K562 (cell line): ENCODE measurements around the gene PITX1.

Experiments
- ARNT ChIP-seq, 2 experiments: fragments of 450-650 bp; IDR thresholded peaks; 2 replicates each; pipeline ENCODE4 v1.6.1; 2016; ENCODE audit warnings: mild to moderate bottlenecking in 1 of 2
- E2F6 ChIP-seq, 2 experiments: IDR thresholded peaks; 2 replicates each; pipeline ENCODE4 v1.6.1; 2011; ENCODE audit warnings: borderline replicate concordance in 1 of 2, control low read depth in 1 of 2, low read depth in 1 of 2, low read length in 1 of 2, mild to moderate bottlenecking in 1 of 2, mixed read lengths in 1 of 2, moderate library complexity in 1 of 2; ENCODE audit not compliant: insufficient read depth in 1 of 2, insufficient read length in 1 of 2, poor library complexity in 1 of 2, severe bottlenecking in 1 of 2; ENCODE audit errors: extremely low read depth in 1 of 2
- HINFP ChIP-seq: fragments of 450-650 bp; conservative IDR thresholded peaks from 2 replicates; pipeline ENCODE4 v1.6.1; 2016; ENCODE audit warnings: missing genetic modification characterization, low read depth, mild to moderate bottlenecking, control low read depth, missing compliant biosample characterization
- MAFF ChIP-seq: IDR thresholded peaks from 2 replicates; pipeline ENCODE4 v1.6.1; 2012; ENCODE audit warnings: low read length, improper control_type of control experiment
- POLR2A ChIP-seq: fragments of 450-650 bp; conservative IDR thresholded peaks from 2 replicates; pipeline ENCODE4 v1.6.1; 2016
- RBM15 ChIP-seq: fragments of 200-400 bp; formaldehyde crosslinking; IDR thresholded peaks from 2 replicates; pipeline ENCODE4 v1.6.1; 2018; ENCODE audit warnings: mild to moderate bottlenecking, low read length, moderate library complexity; ENCODE audit not compliant: insufficient read depth
- SNRNP70 ChIP-seq: fragments of 200-400 bp; formaldehyde crosslinking; optimal IDR thresholded peaks from 2 replicates; pipeline ENCODE3; 2017; ENCODE audit warnings: low read depth, low read length
- ZBTB7A ChIP-seq: IDR thresholded peaks from 2 replicates; pipeline ENCODE4 v1.6.1; 2011; ENCODE audit warnings: low read depth, mild to moderate bottlenecking, low read length, moderate library complexity, borderline replicate concordance; ENCODE audit not compliant: control insufficient read depth
- ZNF408 ChIP-seq: fragments of 250-450 bp; sonication (Bioruptor Pico); IDR thresholded peaks from 2 replicates; pipeline ENCODE4 v1.4.0; 2020; ENCODE audit warnings: low read depth, mild to moderate bottlenecking, moderate library complexity
- TF ChIP-seq, protein P1 (sequence below), 3 experiments: IDR thresholded peaks in 2 of 3; conservative IDR thresholded peaks in 1 of 3; 2 replicates each; pipeline ENCODE4 v1.5.1; 2011 to 2012; ENCODE audit warnings: low read length in 3 of 3, mild to moderate bottlenecking in 3 of 3, control low read depth in 2 of 3, improper control_type of control experiment in 1 of 3, inconsistent platforms in 1 of 3, low read depth in 1 of 3, mixed read lengths in 1 of 3, moderate library complexity in 1 of 3; ENCODE audit not compliant: insufficient read depth in 2 of 3
- TF ChIP-seq, protein P2 (sequence below), 2 experiments: fragments of 450-650 bp in 1 of 2; sonication (generic) in 1 of 2; formaldehyde crosslinking; conservative IDR thresholded peaks; 2 replicates each; pipeline versions ENCODE4 v1.4.0 to v1.8.1; 2020 to 2022; ENCODE audit warnings: mild to moderate bottlenecking in 1 of 2, missing genetic modification reagents in 1 of 2
- TF ChIP-seq, protein P3 (sequence below), 2 experiments: fragments of 450-650 bp; formaldehyde crosslinking in 1 of 2; IDR thresholded peaks; 2 replicates each; pipeline versions ENCODE4 v1.4.0 to v1.6.1; 2014 to 2020; ENCODE audit warnings: mild to moderate bottlenecking in 2 of 2, borderline replicate concordance in 1 of 2, low read depth in 1 of 2
- TF ChIP-seq, protein P4 (sequence below): sonication (generic); formaldehyde crosslinking; IDR thresholded peaks from 2 replicates; pipeline ENCODE4 v1.8.1; 2023; ENCODE audit warnings: mild to moderate bottlenecking, missing genetic modification reagents
- TF ChIP-seq, protein P5 (sequence below): sonication (generic); formaldehyde crosslinking; IDR thresholded peaks from 2 replicates; pipeline ENCODE4 v1.8.1; 2023; ENCODE audit warnings: mild to moderate bottlenecking, missing genetic modification reagents

- TF ChIP-seq RBM15 (no peak), E2F6 (IDR thresholded peaks at IDR 0.05; ENCODE audit: borderline replicate concordance in 1 of 2, extremely low read depth in 1 of 2, insufficient read depth in 1 of 2, insufficient read length in 1 of 2, low read depth in 1 of 2, low read length in 1 of 2, poor library complexity in 1 of 2, severe bottlenecking in 1 of 2) (no peak), MAFF (no peak), HINFP (tag) (no peak), SNRNP70 (no peak), ZBTB7A (no peak), ARNT (IDR thresholded peaks at IDR 0.05) (no peak), POLR2A (no peak), ZNF408 (CRISPR knock-in tag) (no peak)
- TF ChIP-seq, protein P1, sequence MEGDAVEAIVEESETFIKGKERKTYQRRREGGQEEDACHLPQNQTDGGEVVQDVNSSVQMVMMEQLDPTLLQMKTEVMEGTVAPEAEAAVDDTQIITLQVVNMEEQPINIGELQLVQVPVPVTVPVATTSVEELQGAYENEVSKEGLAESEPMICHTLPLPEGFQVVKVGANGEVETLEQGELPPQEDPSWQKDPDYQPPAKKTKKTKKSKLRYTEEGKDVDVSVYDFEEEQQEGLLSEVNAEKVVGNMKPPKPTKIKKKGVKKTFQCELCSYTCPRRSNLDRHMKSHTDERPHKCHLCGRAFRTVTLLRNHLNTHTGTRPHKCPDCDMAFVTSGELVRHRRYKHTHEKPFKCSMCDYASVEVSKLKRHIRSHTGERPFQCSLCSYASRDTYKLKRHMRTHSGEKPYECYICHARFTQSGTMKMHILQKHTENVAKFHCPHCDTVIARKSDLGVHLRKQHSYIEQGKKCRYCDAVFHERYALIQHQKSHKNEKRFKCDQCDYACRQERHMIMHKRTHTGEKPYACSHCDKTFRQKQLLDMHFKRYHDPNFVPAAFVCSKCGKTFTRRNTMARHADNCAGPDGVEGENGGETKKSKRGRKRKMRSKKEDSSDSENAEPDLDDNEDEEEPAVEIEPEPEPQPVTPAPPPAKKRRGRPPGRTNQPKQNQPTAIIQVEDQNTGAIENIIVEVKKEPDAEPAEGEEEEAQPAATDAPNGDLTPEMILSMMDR (IDR thresholded peaks at IDR 0.05 in 2 of 3, conservative IDR thresholded peaks at IDR 0.05 in 1 of 3; ENCODE audit: insufficient read depth in 2 of 3, low read depth in 1 of 3, low read length in 3 of 3), result no peak
- TF ChIP-seq, protein P2, sequence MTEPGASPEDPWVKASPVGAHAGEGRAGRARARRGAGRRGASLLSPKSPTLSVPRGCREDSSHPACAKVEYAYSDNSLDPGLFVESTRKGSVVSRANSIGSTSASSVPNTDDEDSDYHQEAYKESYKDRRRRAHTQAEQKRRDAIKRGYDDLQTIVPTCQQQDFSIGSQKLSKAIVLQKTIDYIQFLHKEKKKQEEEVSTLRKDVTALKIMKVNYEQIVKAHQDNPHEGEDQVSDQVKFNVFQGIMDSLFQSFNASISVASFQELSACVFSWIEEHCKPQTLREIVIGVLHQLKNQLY (CRISPR knock-in tag; conservative IDR thresholded peaks at IDR 0.05), result no peak
- TF ChIP-seq, protein P3, sequence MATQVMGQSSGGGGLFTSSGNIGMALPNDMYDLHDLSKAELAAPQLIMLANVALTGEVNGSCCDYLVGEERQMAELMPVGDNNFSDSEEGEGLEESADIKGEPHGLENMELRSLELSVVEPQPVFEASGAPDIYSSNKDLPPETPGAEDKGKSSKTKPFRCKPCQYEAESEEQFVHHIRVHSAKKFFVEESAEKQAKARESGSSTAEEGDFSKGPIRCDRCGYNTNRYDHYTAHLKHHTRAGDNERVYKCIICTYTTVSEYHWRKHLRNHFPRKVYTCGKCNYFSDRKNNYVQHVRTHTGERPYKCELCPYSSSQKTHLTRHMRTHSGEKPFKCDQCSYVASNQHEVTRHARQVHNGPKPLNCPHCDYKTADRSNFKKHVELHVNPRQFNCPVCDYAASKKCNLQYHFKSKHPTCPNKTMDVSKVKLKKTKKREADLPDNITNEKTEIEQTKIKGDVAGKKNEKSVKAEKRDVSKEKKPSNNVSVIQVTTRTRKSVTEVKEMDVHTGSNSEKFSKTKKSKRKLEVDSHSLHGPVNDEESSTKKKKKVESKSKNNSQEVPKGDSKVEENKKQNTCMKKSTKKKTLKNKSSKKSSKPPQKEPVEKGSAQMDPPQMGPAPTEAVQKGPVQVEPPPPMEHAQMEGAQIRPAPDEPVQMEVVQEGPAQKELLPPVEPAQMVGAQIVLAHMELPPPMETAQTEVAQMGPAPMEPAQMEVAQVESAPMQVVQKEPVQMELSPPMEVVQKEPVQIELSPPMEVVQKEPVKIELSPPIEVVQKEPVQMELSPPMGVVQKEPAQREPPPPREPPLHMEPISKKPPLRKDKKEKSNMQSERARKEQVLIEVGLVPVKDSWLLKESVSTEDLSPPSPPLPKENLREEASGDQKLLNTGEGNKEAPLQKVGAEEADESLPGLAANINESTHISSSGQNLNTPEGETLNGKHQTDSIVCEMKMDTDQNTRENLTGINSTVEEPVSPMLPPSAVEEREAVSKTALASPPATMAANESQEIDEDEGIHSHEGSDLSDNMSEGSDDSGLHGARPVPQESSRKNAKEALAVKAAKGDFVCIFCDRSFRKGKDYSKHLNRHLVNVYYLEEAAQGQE (IDR thresholded peaks at IDR 0.05; ENCODE audit: borderline replicate concordance), result no peak
- TF ChIP-seq, protein P3 (CRISPR knock-in tag; IDR thresholded peaks at IDR 0.05; ENCODE audit: low read depth), result no peak
- TF ChIP-seq, protein P4, sequence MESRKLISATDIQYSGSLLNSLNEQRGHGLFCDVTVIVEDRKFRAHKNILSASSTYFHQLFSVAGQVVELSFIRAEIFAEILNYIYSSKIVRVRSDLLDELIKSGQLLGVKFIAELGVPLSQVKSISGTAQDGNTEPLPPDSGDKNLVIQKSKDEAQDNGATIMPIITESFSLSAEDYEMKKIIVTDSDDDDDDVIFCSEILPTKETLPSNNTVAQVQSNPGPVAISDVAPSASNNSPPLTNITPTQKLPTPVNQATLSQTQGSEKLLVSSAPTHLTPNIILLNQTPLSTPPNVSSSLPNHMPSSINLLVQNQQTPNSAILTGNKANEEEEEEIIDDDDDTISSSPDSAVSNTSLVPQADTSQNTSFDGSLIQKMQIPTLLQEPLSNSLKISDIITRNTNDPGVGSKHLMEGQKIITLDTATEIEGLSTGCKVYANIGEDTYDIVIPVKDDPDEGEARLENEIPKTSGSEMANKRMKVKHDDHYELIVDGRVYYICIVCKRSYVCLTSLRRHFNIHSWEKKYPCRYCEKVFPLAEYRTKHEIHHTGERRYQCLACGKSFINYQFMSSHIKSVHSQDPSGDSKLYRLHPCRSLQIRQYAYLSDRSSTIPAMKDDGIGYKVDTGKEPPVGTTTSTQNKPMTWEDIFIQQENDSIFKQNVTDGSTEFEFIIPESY (CRISPR knock-in tag), result no peak
- TF ChIP-seq, protein P5, sequence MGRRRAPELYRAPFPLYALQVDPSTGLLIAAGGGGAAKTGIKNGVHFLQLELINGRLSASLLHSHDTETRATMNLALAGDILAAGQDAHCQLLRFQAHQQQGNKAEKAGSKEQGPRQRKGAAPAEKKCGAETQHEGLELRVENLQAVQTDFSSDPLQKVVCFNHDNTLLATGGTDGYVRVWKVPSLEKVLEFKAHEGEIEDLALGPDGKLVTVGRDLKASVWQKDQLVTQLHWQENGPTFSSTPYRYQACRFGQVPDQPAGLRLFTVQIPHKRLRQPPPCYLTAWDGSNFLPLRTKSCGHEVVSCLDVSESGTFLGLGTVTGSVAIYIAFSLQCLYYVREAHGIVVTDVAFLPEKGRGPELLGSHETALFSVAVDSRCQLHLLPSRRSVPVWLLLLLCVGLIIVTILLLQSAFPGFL (CRISPR knock-in tag), result no peak
Observed at GRCh38 chr5:135053989-135054388, 20.0 kb upstream of the PITX1 start.
